Measurements from ENCODE around the gene SLC15A2. TPM values are rescaled to one million over a fixed set of nuclear protein-coding genes. Genes with fewer than 3 reads are reported as not detected.
A peak's percentile ranks its signal among the peaks of the same experiment; 100 is the strongest.

The SLC15A2 gene
- total RNA-seq, 1 experiment from 2014 or later: 0.79 TPM

- ChIA-PET CTCF (interaction anchor here (0.7 kb wide), 1 partner anchor 432 kb away, joined by 3 read pairs; no protein-coding TSS in a partner anchor), POLR2A (no interaction called here)
- Mint-ChIP-seq H3K27me3 (ENCODE audit: insufficient read depth, unreplicated experiment) (no peaks in the 10 kb centered on the region), H3K27ac (ENCODE audit: low read depth, unreplicated experiment) (no peak overlapping the region), H3K36me3 (ENCODE audit: insufficient read depth, unreplicated experiment) (no peaks in the 10 kb centered on the region), H3K4me1 (ENCODE audit: insufficient read depth, unreplicated experiment) (peaks cover 19% of the 10 kb centered on the region), H3K9me3 (ENCODE audit: unreplicated experiment) (no peaks in the 10 kb centered on the region), H3K4me3 (ENCODE audit: unreplicated experiment) (no peak overlapping the region)
- intact Hi-C loops (cut with micrococcal nuclease): no loop called here
- no TSS peak for BruUV-seq (replicated peaks)
- DNase-seq (ENCODE audit: unreplicated experiment): no peak
- TF ChIP-seq, protein P1, sequence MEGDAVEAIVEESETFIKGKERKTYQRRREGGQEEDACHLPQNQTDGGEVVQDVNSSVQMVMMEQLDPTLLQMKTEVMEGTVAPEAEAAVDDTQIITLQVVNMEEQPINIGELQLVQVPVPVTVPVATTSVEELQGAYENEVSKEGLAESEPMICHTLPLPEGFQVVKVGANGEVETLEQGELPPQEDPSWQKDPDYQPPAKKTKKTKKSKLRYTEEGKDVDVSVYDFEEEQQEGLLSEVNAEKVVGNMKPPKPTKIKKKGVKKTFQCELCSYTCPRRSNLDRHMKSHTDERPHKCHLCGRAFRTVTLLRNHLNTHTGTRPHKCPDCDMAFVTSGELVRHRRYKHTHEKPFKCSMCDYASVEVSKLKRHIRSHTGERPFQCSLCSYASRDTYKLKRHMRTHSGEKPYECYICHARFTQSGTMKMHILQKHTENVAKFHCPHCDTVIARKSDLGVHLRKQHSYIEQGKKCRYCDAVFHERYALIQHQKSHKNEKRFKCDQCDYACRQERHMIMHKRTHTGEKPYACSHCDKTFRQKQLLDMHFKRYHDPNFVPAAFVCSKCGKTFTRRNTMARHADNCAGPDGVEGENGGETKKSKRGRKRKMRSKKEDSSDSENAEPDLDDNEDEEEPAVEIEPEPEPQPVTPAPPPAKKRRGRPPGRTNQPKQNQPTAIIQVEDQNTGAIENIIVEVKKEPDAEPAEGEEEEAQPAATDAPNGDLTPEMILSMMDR (IDR thresholded peaks at IDR 0.05; ENCODE audit: unreplicated experiment): no peak
These were observed 81.6 kb downstream of the SLC15A2 start for GRCh38 chr3:121975702-121976302.

DNA sequence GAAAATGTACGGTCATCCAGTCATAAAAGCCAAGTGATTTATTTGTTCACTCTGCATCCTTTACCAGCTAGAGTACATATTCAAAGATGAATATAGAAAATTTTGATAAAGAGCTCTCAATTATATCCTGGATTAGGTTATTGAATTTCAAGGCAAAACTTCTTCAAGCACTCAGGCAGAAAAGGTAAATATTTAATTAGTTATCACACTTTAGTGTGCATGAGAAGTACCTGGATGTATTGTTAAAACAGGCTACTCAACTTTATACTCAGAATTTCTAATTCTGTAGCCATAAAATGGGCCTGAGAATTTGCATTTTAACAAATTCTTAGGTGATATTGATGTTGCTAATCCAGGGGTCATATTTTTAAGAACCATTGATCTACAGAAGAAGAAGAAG, 82.5 kb downstream of the SLC15A2 start:
- TF ChIP-seq, protein P1 (IDR thresholded peaks at IDR 0.05; ENCODE audit: unreplicated experiment): no peak
- Mint-ChIP-seq H3K36me3 (ENCODE audit: insufficient read depth, unreplicated experiment) (no peaks in the 10 kb centered on the region), H3K4me3 (ENCODE audit: unreplicated experiment) (no peak overlapping the region), H3K9me3 (ENCODE audit: unreplicated experiment) (no peaks in the 10 kb centered on the region), H3K4me1 (ENCODE audit: insufficient read depth, unreplicated experiment) (peaks cover 19% of the 10 kb centered on the region), H3K27me3 (ENCODE audit: insufficient read depth, unreplicated experiment) (no peaks in the 10 kb centered on the region), H3K27ac (ENCODE audit: low read depth, unreplicated experiment) (no peak overlapping the region)
- POLR2A ChIA-PET: interaction anchor here (0.9 kb wide), 1 partner anchor 338 kb away, joined by 3 read pairs; no protein-coding TSS in a partner anchor
- CTCF ChIA-PET: no interaction called here
- intact Hi-C loops (cut with micrococcal nuclease): no loop called here
- no TSS peak for BruUV-seq (replicated peaks)
- DNase-seq (ENCODE audit: unreplicated experiment): no peak

GRCh38 chr3:121979246-121979645, 85.0 kb downstream of the SLC15A2 start:
- Mint-ChIP-seq H3K4me1 (ENCODE audit: insufficient read depth, unreplicated experiment) (peaks cover 12% of the 10 kb centered on the region), H3K27ac (ENCODE audit: low read depth, unreplicated experiment) (no peak overlapping the region), H3K36me3 (ENCODE audit: insufficient read depth, unreplicated experiment) (no peaks in the 10 kb centered on the region), H3K9me3 (ENCODE audit: unreplicated experiment) (peaks cover 11% of the 10 kb centered on the region), H3K4me3 (ENCODE audit: unreplicated experiment) (no peak overlapping the region), H3K27me3 (ENCODE audit: insufficient read depth, unreplicated experiment) (no peaks in the 10 kb centered on the region)
- POLR2A ChIA-PET: interaction anchor here (0.9 to 1.4 kb wide), 2 partner anchors 10 to 16 kb away, joined by 3 to 4 read pairs; no protein-coding TSS in a partner anchor
- no peak for DNase-seq (ENCODE audit: unreplicated experiment)
- CTCF ChIA-PET: interaction anchor here (1.5 to 2.7 kb wide), 2 partner anchors 11 to 17 kb away, joined by 5 to 14 read pairs; no protein-coding TSS in a partner anchor
- TF ChIP-seq, protein P1 (IDR thresholded peaks at IDR 0.05; ENCODE audit: unreplicated experiment): no peak
- intact Hi-C loops (cut with micrococcal nuclease): no loop called here
- no TSS peak for BruUV-seq (replicated peaks)

DNA sequence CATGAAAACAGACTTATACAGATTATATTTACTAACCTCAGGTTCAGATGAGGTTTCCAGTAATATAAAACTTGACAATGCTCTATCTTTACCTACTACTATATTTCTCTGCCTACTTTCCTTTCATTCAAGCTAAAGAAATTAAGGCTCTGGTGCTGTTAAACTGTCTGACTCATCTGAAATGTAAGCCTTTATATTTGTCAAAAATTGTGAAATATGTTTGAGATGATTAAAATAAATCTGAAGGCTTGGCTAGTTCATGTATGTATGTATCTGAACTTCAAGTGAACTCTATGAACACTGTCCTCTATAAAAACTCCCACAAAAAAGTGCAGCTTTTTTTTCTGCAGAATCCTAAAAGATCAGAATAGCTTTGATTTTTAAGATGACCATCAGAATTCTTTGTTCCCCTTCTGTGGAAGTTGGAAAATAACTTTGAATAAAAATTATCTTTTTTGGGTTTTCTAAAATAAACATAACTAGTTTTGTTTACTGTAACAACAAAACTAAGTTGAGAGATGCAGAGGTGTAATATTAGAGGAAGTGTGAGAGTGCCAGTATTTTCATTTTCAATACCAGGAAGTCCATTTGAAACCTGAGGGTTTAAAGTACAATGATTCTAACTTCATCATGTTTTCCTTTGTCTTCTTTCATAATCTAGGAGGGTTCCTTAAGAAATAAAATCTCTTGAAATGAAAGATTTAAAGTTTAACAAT, 85.7 kb downstream of the SLC15A2 start:
- CTCF ChIA-PET: interaction anchor here (0.6 to 2.7 kb wide), 4 partner anchors 10 to 260 kb away, joined by 3 to 14 read pairs (median 4); no protein-coding TSS in a partner anchor
- Mint-ChIP-seq H3K9me3 (ENCODE audit: unreplicated experiment) (peaks cover 16% of the 10 kb centered on the region), H3K27me3 (ENCODE audit: insufficient read depth, unreplicated experiment) (no peaks in the 10 kb centered on the region), H3K4me1 (ENCODE audit: insufficient read depth, unreplicated experiment) (peaks cover 11% of the 10 kb centered on the region), H3K36me3 (ENCODE audit: insufficient read depth, unreplicated experiment) (no peaks in the 10 kb centered on the region), H3K4me3 (ENCODE audit: unreplicated experiment) (no peak overlapping the region), H3K27ac (ENCODE audit: low read depth, unreplicated experiment) (no peak overlapping the region)
- POLR2A ChIA-PET: interaction anchor here (0.6 to 1.4 kb wide), 7 partner anchors 10 to 606 kb away, joined by 3 to 4 read pairs (median 3); no protein-coding TSS in a partner anchor
- TF ChIP-seq, protein P1 (IDR thresholded peaks at IDR 0.05; ENCODE audit: unreplicated experiment): no peak
- DNase-seq (ENCODE audit: unreplicated experiment): peak; percentile 49
- intact Hi-C loops (cut with micrococcal nuclease): no loop called here
- BruUV-seq (replicated peaks): no TSS peak
